Kidney tubule cell (primary cell): ENCODE results near the gene NDUFAF8.

Source experiments
- DNase-seq: peaks from one replicate; pipeline ENCODE4 v3.0.0-alpha.2; 2018; ENCODE audit warnings: low spot score

NDUFAF8 gene

GRCh38 chr17:81253358-81254131 lies 14.4 kb downstream of the NDUFAF8 start:
- peak; percentile 37 for DNase-seq

- peak; percentile 85 for DNase-seq
These were observed 16.0 kb downstream of the NDUFAF8 start for GRCh38 chr17:81254955-81255717.

GRCh38 chr17:81256616-81257015 lies 17.5 kb downstream of the NDUFAF8 start:
- DNase-seq = peak; percentile 84

- no peak for DNase-seq
These were observed 18.4 kb downstream of the NDUFAF8 start for GRCh38 chr17:81257533-81257932.

- DNase-seq = no peak
These were observed 19.2 kb downstream of the NDUFAF8 start for GRCh38 chr17:81258292-81258691.

- DNase-seq = no peak
These were observed 20.0 kb downstream of the NDUFAF8 start for GRCh38 chr17:81259058-81259605.

GRCh38 chr17:81260171-81260570 lies 21.1 kb downstream of the NDUFAF8 start:
- no peak for DNase-seq

GRCh38 chr17:81260641-81261040 lies 21.5 kb downstream of the NDUFAF8 start:
- DNase-seq = no peak

GRCh38 chr17:81261096-81261495 lies 22.0 kb downstream of the NDUFAF8 start:
- DNase-seq = no peak

- no peak for DNase-seq
These were observed 22.6 kb downstream of the NDUFAF8 start for GRCh38 chr17:81261582-81262336.

- no peak for DNase-seq
These were observed 24.5 kb downstream of the NDUFAF8 start for GRCh38 chr17:81263371-81264181.

- no peak for DNase-seq
These were observed 25.5 kb downstream of the NDUFAF8 start for GRCh38 chr17:81264640-81265039.

- no peak for DNase-seq
These were observed 26.5 kb downstream of the NDUFAF8 start for GRCh38 chr17:81265576-81265975.

GRCh38 chr17:81267390-81268067 lies 28.4 kb downstream of the NDUFAF8 start:
- no peak for DNase-seq

- no peak for DNase-seq
These were observed 31.2 kb downstream of the NDUFAF8 start for GRCh38 chr17:81270279-81270678.

- no peak for DNase-seq
These were observed 32.1 kb downstream of the NDUFAF8 start for GRCh38 chr17:81271226-81271625.

- no peak for DNase-seq
These were observed 33.5 kb downstream of the NDUFAF8 start for GRCh38 chr17:81272616-81273015.

- DNase-seq = no peak
These were observed 34.8 kb downstream of the NDUFAF8 start for GRCh38 chr17:81273698-81274470.

- no peak for DNase-seq
These were observed 35.3 kb downstream of the NDUFAF8 start for GRCh38 chr17:81274471-81274855.

- DNase-seq = no peak
These were observed 37.7 kb downstream of the NDUFAF8 start for GRCh38 chr17:81276781-81277180.
